ENCODE measurements around the gene ABCG1.

Gene ABCG1

DNA sequence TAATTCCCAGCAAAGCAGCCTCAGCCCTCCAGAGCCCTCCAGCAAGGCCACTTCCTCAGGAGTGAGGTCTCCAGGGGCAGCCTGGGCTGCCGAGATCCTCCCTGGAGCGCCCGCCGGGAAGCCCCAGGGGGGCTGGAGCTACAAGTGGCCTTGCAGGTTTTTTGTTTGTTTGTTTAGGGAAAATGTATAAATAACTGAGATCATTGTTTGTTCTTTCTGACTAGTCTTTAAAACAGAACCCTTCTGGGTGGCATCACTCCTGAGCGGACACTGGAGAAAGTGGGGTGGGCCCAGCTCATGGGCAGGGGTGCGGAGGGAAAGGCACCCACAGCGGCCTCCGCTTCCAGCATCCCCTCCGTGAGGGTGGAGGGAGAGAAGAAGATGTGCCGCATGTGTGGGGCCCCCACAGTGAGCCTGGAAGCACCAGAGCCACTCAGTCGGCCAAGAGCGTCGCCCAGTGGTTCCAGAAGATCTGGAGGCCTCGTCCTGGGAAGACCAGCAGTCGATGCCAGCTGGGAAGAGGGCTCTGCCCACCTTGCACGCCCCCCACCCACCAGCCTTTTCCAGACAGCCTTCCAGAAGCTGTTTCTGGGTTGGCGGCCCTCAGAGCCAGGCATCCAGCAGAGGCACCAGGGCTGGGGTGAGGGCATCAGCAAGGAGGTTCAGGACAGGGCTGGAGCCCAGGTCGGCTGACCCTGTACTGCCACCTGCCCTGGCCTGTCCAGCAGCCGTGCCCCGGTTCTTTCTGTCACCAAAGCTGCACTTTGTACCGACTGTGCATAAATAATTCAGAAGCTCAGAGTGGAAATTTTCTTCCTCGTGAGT, 61.6 kb downstream of the ABCG1 start:
- no peaks in the 10 kb centered on the region for H3K9me2 ChIP-seq (replicated peaks; ENCODE audit: insufficient read depth, low read length)
- H3F3A ChIP-seq (ENCODE audit: insufficient read depth, low read length), result no peaks in the 10 kb centered on the region
- TF ChIP-seq EZH2 (optimal IDR thresholded peaks at IDR 0.05; ENCODE audit: low read depth, low read length), result no peak
- TF ChIP-seq, protein P1, sequence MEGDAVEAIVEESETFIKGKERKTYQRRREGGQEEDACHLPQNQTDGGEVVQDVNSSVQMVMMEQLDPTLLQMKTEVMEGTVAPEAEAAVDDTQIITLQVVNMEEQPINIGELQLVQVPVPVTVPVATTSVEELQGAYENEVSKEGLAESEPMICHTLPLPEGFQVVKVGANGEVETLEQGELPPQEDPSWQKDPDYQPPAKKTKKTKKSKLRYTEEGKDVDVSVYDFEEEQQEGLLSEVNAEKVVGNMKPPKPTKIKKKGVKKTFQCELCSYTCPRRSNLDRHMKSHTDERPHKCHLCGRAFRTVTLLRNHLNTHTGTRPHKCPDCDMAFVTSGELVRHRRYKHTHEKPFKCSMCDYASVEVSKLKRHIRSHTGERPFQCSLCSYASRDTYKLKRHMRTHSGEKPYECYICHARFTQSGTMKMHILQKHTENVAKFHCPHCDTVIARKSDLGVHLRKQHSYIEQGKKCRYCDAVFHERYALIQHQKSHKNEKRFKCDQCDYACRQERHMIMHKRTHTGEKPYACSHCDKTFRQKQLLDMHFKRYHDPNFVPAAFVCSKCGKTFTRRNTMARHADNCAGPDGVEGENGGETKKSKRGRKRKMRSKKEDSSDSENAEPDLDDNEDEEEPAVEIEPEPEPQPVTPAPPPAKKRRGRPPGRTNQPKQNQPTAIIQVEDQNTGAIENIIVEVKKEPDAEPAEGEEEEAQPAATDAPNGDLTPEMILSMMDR (IDR thresholded peaks at IDR 0.05; ENCODE audit: low read length), result no peak
- no peaks in the 10 kb centered on the region for H3K4me1 ChIP-seq (ENCODE audit: low read length)
- no peaks in the 10 kb centered on the region for H3K36me3 ChIP-seq (replicated peaks; ENCODE audit: insufficient read depth, low read length)
- no peak overlapping the region for H2AFZ ChIP-seq (ENCODE audit: low read length)
- no peaks in the 10 kb centered on the region for H3K9me3 ChIP-seq (replicated peaks; ENCODE audit: insufficient read depth, low read length)
- no peak overlapping the region for H3K9ac ChIP-seq (ENCODE audit: low read length)
- H3K4me2 ChIP-seq (ENCODE audit: low read depth, low read length), result no peak overlapping the region
- DNase-seq, result no peak
- H3K27me3 ChIP-seq (replicated peaks; ENCODE audit: insufficient read depth, low read length), result peaks cover 91% of the 10 kb centered on the region
- H3K79me2 ChIP-seq (ENCODE audit: low read length), result no peaks in the 10 kb centered on the region
- H4K20me1 ChIP-seq (ENCODE audit: insufficient read depth, low read length), result no peaks in the 10 kb centered on the region
- H3K4me3 ChIP-seq (ENCODE audit: low read length), result no peak overlapping the region
- no peak overlapping the region for H3K27ac ChIP-seq (ENCODE audit: low read length)

DNA sequence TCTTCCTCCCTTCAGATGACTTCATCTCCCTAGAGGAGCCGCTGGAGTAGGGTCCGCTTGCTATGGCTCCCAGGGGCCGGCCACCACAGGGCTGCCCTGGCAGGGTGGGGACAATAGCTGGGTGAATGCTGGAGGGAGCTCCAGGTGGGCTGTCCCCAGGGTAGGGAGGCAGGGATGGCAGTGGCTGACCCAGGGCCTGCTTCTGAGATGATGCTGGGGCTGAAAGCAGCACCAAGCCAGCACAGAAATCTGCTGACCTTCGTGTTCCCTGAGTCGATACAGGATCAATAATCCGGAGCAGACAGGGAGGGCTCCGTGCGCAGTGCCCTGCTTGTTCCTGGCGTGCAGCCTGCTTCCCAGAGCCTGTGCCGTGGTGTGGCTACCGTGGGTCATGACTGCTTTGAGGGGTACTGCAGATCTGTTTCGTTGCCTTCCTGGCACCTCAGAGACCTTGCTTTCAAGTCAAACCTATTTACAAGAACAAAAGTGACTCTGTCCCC, 62.3 kb downstream of the ABCG1 start:
- Histone ChIP-seq H3K9me2 (replicated peaks; ENCODE audit: insufficient read depth, low read length) (no peaks in the 10 kb centered on the region), H3K9ac (ENCODE audit: low read length) (no peak overlapping the region), H3K4me2 (ENCODE audit: low read depth, low read length) (no peak overlapping the region), H2AFZ (ENCODE audit: low read length) (no peak overlapping the region), H3K9me3 (replicated peaks; ENCODE audit: insufficient read depth, low read length) (no peaks in the 10 kb centered on the region), H4K20me1 (ENCODE audit: insufficient read depth, low read length) (no peaks in the 10 kb centered on the region), H3K4me1 (ENCODE audit: low read length) (no peaks in the 10 kb centered on the region), H3K4me3 (ENCODE audit: low read length) (no peak overlapping the region), H3K27me3 (replicated peaks; ENCODE audit: insufficient read depth, low read length) (peaks cover 93% of the 10 kb centered on the region), H3K36me3 (replicated peaks; ENCODE audit: insufficient read depth, low read length) (no peaks in the 10 kb centered on the region), H3F3A (ENCODE audit: insufficient read depth, low read length) (no peaks in the 10 kb centered on the region), H3K27ac (ENCODE audit: low read length) (no peak overlapping the region), H3K79me2 (ENCODE audit: low read length) (no peaks in the 10 kb centered on the region)
- no peak for TF ChIP-seq EZH2phosphoT487 (IDR thresholded peaks at IDR 0.05; ENCODE audit: low read length)
- TF ChIP-seq, protein P1 (IDR thresholded peaks at IDR 0.05; ENCODE audit: low read length), result no peak
- no peak for DNase-seq

DNA sequence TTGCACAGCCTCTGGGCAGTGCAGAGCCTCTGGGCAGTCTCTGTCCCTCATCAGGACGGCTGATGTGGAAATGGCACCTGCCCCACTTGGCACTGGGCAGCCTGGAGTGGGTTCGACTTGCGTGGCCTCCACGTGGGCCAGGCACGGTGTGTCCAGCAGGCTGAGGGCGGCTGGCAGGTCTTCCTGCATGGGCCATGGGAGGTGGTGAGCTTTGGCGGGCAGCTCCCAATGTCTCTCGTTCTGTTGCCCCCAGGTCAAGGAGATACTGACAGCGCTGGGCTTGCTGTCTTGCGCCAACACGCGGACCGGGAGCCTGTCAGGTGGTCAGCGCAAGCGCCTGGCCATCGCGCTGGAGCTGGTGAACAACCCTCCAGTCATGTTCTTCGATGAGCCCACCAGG, 63.1 kb downstream of the ABCG1 start:
- H3K4me1 ChIP-seq (ENCODE audit: low read length), result no peaks in the 10 kb centered on the region
- no peak for TF ChIP-seq EZH2 (optimal IDR thresholded peaks at IDR 0.05; ENCODE audit: low read depth, low read length)
- TF ChIP-seq EZH2phosphoT487 (IDR thresholded peaks at IDR 0.05; ENCODE audit: low read length), result no peak
- TF ChIP-seq, protein P1 (IDR thresholded peaks at IDR 0.05; ENCODE audit: low read length), result no peak
- DNase-seq, result no peak
- no peak overlapping the region for H3K4me3 ChIP-seq (ENCODE audit: low read length)
- H3K9me2 ChIP-seq (replicated peaks; ENCODE audit: insufficient read depth, low read length), result no peaks in the 10 kb centered on the region
- H3K4me2 ChIP-seq (ENCODE audit: low read depth, low read length), result no peak overlapping the region
- no peaks in the 10 kb centered on the region for H4K20me1 ChIP-seq (ENCODE audit: insufficient read depth, low read length)
- H3K27ac ChIP-seq (ENCODE audit: low read length), result no peak overlapping the region
- no peaks in the 10 kb centered on the region for H3K9me3 ChIP-seq (replicated peaks; ENCODE audit: insufficient read depth, low read length)
- H3K27me3 ChIP-seq (replicated peaks; ENCODE audit: insufficient read depth, low read length), result peaks cover 93% of the 10 kb centered on the region
- H3F3A ChIP-seq (ENCODE audit: insufficient read depth, low read length), result no peaks in the 10 kb centered on the region
- no peak overlapping the region for H3K9ac ChIP-seq (ENCODE audit: low read length)
- H3K36me3 ChIP-seq (replicated peaks; ENCODE audit: insufficient read depth, low read length), result no peaks in the 10 kb centered on the region
- H3K79me2 ChIP-seq (ENCODE audit: low read length), result no peaks in the 10 kb centered on the region
- H2AFZ ChIP-seq (ENCODE audit: low read length), result no peak overlapping the region
